Tongue (tissue), 2 donors: ENCODE data around the gene DCC. TPM values are rescaled to one million over a fixed set of nuclear protein-coding genes. Genes with fewer than 3 reads are reported as not detected.

Experiments
- DNase-seq: peaks from one replicate; pipeline ENCODE4 v3.0.0-alpha.2; 2015
- total RNA-seq: library from RNA; depleted of rRNA; stranded (reverse); fragments of >200 nt; gene quantifications from one replicate; pipeline ENCODE4 v1.2.3, GENCODE V29; 2014

DCC gene
- total RNA-seq: 5.5 TPM

GRCh38 chr18:52339891-52340371, at the start of gene DCC:
DCC (plus strand) TSS chr18:52340197; CDS start chr18:52340788, 591 bp downstream.
- peak; percentile 72 for DNase-seq

GRCh38 chr18:52310651-52311050, 29.3 kb upstream of the DCC start:
- DNase-seq: no peak

- DNase-seq: no peak
Measured at GRCh38 chr18:52311331-52311730, 28.7 kb upstream of the DCC start.

- DNase-seq: no peak
Measured at GRCh38 chr18:52312346-52312745, 27.7 kb upstream of the DCC start.

GRCh38 chr18:52313213-52313612, 26.8 kb upstream of the DCC start:
- no peak for DNase-seq

- DNase-seq: no peak
Measured at GRCh38 chr18:52319424-52319983, 20.5 kb upstream of the DCC start.

- DNase-seq: no peak
Measured at GRCh38 chr18:52322307-52322706, 17.7 kb upstream of the DCC start.

- DNase-seq: no peak
Measured at GRCh38 chr18:52323802-52324201, 16.2 kb upstream of the DCC start.

- peak; percentile 13 for DNase-seq
Measured at GRCh38 chr18:52325997-52326396, 14.0 kb upstream of the DCC start.

GRCh38 chr18:52333860-52334259, 6.1 kb upstream of the DCC start:
- DNase-seq: no peak

GRCh38 chr18:52334307-52334706, 5.7 kb upstream of the DCC start:
- no peak for DNase-seq

GRCh38 chr18:52334896-52335295, 5.1 kb upstream of the DCC start:
- DNase-seq: no peak

- no peak for DNase-seq
Measured at GRCh38 chr18:52337276-52337675, 2.7 kb upstream of the DCC start.

- DNase-seq: no peak
Measured at GRCh38 chr18:52340406-52341102, 557 bp downstream of the DCC start.

- no peak for DNase-seq
Measured at GRCh38 chr18:52341103-52341432, 1.1 kb downstream of the DCC start.

- peak; percentile 39 for DNase-seq
Measured at GRCh38 chr18:52341608-52342381, 1.8 kb downstream of the DCC start.

- DNase-seq: no peak
Measured at GRCh38 chr18:52342456-52342855, 2.5 kb downstream of the DCC start.

GRCh38 chr18:52343138-52343537, 3.1 kb downstream of the DCC start:
- DNase-seq: peak; percentile 14

- no peak for DNase-seq
Measured at GRCh38 chr18:52343731-52344340, 3.8 kb downstream of the DCC start.

GRCh38 chr18:52344881-52345280, 4.9 kb downstream of the DCC start:
- DNase-seq: no peak

- no peak for DNase-seq
Measured at GRCh38 chr18:52345428-52345827, 5.4 kb downstream of the DCC start.

GRCh38 chr18:52348209-52348608, 8.2 kb downstream of the DCC start:
- no peak for DNase-seq

GRCh38 chr18:52349498-52349897, 9.5 kb downstream of the DCC start:
- no peak for DNase-seq
